Peyer's patch (tissue), 4 donors: Measurements from ENCODE around the gene DHRS7B. TPM values are rescaled to one million over a fixed set of nuclear protein-coding genes. Genes with fewer than 3 reads are reported as not detected.

Experiments used
- DNase-seq, 3 donors: peaks; one replicate each; pipeline ENCODE4 v3.0.0-alpha.2; 2017 to 2019
- H3K27ac ChIP-seq, 4 donors: fragments of 200-600 bp; sonication (generic); one replicate each; pipeline ENCODE4 v1.5.1; 2016 to 2019
- H3K27me3 ChIP-seq, 2 donors: fragments of 200-600 bp; sonication (generic); one replicate each; pipeline ENCODE4 v1.5.1; 2019
- H3K36me3 ChIP-seq, 3 donors: fragments of 200-600 bp; sonication (generic); one replicate each; pipeline ENCODE4 v1.5.1; 2016 to 2019
- H3K4me1 ChIP-seq, 4 donors: fragments of 200-600 bp; sonication (generic); one replicate each; pipeline ENCODE4 v1.5.1; 2016 to 2019
- H3K4me3 ChIP-seq, 4 donors: fragments of 200-600 bp; sonication (generic); 1 replicate in 3 of 4; 2 replicates in 1 of 4; pipeline ENCODE4 v1.5.1; 2016 to 2019; ENCODE audit warnings: mild to moderate bottlenecking in 1 of 4
- H3K9me3 ChIP-seq, 4 donors: fragments of 200-600 bp; sonication (generic); one replicate each; pipeline ENCODE4 v1.5.1; 2016 to 2019; ENCODE audit warnings: mild to moderate bottlenecking in 1 of 4
- POLR2A ChIP-seq, 2 donors: fragments of 450-650 bp; IDR thresholded peaks; one replicate each; pipeline ENCODE4 v1.5.1; 2017; ENCODE audit warnings: antibody characterized with exemption in 2 of 2, mild to moderate bottlenecking in 2 of 2, moderate library complexity in 2 of 2
- total RNA-seq, 4 donors: library from RNA; depleted of rRNA; stranded (reverse); fragments of >200 nt; gene quantifications; one replicate each; pipeline ENCODE4 v1.1.0, GENCODE V29; 2016
- TF ChIP-seq, protein P1 (sequence below), 6 experiments: fragments of 450-650 bp in 4 of 6; fragments of 200-600 bp in 2 of 6; sonication (generic) in 1 of 6; IDR thresholded peaks; one replicate each; pipeline ENCODE4 v1.5.1; 2017 to 2019; ENCODE audit warnings: antibody characterized with exemption in 6 of 6, mild to moderate bottlenecking in 3 of 6, moderate library complexity in 1 of 6

Gene DHRS7B
- total RNA-seq, 4 donors from 2014 or later = 20.6 to 41.2 (median 26.2) TPM

DNA sequence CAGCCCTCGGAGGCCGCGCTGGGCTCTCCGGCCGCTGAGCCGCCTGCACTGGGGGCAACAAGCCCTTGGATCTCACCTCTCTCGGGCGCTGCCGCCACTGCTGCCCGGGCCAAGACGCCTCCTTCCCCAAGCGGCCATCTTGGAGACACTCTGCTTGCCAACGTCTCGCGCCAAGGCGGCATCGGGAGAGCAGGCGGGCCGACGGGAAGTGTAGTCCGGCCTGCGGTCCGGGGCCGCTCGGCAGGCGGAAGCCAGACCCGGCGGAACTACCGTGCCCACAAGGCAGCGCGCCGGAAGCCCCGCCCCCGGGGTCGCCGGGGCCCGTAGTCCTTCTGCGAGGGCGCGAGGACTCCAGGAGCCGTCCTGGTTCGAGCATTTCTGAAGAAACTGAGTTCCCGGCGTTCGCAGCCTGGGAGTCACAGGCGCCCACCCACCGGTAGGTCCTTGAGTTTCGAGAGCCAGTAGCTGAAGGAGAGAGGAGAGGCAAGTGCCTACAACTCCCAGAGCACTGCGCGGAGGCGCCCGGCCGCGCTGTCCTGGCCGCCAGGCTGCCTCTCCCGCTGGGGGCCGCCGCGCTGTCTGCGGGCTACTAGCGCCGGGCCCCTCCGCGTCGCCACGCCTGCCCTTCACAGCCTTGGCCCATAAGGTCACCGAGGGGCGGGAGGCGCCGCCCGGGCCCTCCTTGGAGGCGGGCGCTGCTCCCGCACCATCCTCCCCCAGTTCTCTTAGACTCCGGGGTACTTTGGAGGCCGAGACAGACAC, 87.4 kb downstream of the DHRS7B start, which contains the start of gene TMEM11:
Gene TMEM11, minus strand, starts transcription at position 147 of the 762 bp plus-strand sequence. Its CDS starts 9 bp downstream, at position 138.
- peak; percentile 91 to 97 (median 97) for DNase-seq
- Histone ChIP-seq H3K27me3 (no peaks in the 10 kb centered on the region), H3K4me3 (peak within 1 kb of the TSS; percentile 87 to 100 (median 95)), H3K9me3 (no peaks in the 10 kb centered on the region), H3K27ac (peak within 1 kb of the TSS; percentile 74 to 97 (median 91)), H3K36me3 (peaks cover 0 to 7% (median 0%) of the 10 kb centered on the region in 3 donors), H3K4me1 (peaks cover 4 to 50% (median 18%) of the 10 kb centered on the region in 4 donors)
- peak; percentile 55 to 73 for TF ChIP-seq POLR2A (IDR thresholded peaks at IDR 0.05)
- TF ChIP-seq, protein P1, sequence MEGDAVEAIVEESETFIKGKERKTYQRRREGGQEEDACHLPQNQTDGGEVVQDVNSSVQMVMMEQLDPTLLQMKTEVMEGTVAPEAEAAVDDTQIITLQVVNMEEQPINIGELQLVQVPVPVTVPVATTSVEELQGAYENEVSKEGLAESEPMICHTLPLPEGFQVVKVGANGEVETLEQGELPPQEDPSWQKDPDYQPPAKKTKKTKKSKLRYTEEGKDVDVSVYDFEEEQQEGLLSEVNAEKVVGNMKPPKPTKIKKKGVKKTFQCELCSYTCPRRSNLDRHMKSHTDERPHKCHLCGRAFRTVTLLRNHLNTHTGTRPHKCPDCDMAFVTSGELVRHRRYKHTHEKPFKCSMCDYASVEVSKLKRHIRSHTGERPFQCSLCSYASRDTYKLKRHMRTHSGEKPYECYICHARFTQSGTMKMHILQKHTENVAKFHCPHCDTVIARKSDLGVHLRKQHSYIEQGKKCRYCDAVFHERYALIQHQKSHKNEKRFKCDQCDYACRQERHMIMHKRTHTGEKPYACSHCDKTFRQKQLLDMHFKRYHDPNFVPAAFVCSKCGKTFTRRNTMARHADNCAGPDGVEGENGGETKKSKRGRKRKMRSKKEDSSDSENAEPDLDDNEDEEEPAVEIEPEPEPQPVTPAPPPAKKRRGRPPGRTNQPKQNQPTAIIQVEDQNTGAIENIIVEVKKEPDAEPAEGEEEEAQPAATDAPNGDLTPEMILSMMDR (IDR thresholded peaks at IDR 0.05) = peak in 3 of 6 experiments; percentile 25 to 40 (median 28)

DNA sequence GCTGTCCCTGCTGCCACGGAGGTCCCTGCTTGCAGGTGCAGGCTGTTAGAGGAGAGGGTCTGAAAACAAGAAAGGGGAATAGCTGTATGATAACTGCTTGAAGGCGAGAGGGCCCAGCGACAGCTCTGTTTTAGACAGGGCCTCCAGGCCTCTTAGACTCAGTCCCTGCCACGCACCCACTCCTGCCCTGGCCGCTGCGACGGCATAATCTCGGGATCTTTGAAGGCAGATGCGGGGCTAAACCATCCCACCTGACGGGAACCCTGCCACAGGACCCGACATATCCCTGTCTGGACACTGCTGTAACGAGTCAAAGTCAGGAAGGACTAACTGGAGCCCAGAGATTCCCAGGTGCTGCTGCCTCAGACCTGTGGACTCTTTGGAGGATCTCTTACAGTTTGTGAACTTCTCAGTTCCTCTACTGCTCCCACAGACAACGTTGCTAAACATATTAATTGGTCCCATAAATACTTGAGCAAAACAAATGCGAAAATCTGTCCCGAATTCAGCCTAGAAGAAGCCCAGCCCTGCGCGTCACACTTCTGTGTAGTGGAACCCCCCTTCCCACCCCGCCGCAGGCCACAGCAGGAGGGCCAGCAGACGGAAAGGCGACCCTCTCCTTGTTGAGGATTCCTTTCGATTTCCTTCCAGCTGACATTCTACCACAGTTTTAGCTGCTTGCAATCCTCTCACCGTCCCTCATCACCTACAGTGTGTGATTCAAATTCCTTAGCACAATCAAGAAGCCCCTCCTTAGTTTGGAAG, 88.2 kb downstream of the DHRS7B start:
- Histone ChIP-seq H3K27me3 (no peaks in the 10 kb centered on the region), H3K27ac (peak overlapping the region; percentile 74 to 97 (median 91)), H3K36me3 (peaks cover 0 to 7% (median 0%) of the 10 kb centered on the region in 3 donors), H3K4me3 (peak overlapping the region; percentile 87 to 100 (median 95)), H3K4me1 (peaks cover 4 to 42% (median 18%) of the 10 kb centered on the region in 4 donors), H3K9me3 (no peaks in the 10 kb centered on the region)
- no peak for DNase-seq
- peak in 1 of 2 donors; percentile 18 for TF ChIP-seq POLR2A (IDR thresholded peaks at IDR 0.05)
- TF ChIP-seq, protein P1 (IDR thresholded peaks at IDR 0.05) = no peak

DNA sequence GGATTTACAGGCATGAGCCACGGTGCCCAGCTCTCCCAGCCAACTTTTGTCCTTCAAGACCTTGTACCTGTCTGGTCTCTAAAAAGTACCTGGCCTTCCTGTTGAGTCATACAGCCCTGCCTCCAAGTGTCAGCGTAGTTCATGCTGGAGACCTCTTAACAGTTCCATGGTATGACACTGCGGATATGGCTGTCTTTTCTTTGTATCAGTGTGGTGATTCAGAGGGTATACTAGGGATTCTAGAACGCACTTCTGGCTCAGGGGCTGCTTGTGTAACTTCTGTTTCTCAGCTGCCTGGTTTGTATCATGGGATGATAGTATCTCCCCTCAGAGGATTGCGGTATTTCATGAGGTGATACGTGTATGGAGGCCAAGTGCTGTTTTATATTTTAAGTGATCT, 89.2 kb downstream of the DHRS7B start:
- H3K36me3 ChIP-seq = peaks cover 0 to under 1% (median 0%) of the 10 kb centered on the region in 3 donors
- H3K27me3 ChIP-seq = no peaks in the 10 kb centered on the region
- peaks cover 4 to 33% (median 18%) of the 10 kb centered on the region in 4 donors for H3K4me1 ChIP-seq
- H3K27ac ChIP-seq = no peak overlapping the region
- DNase-seq = no peak
- no peaks in the 10 kb centered on the region for H3K9me3 ChIP-seq
- H3K4me3 ChIP-seq = no peak overlapping the region
- no peak for TF ChIP-seq POLR2A (IDR thresholded peaks at IDR 0.05)

DNA sequence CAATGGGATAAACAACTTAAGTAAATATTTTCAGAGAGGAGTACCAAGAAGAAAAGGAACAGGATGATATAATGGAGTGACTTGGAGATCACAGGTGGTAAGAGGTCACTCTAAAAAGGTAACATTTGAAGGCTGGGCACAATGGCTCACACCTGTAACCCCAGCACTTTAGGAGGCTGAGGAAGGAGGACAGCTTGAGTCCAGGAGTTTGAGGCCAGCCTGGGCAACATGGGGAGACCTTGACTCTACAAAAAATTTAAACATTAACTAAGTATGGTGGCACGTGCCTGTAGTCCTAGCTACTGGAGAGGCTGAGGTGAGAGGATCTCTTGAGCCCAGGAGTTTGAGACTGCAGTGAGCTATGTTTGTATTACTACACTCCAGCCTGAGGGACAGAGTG, 90.6 kb downstream of the DHRS7B start:
- DNase-seq = no peak
- no peak overlapping the region for H3K27ac ChIP-seq
- no peaks in the 10 kb centered on the region for H3K36me3 ChIP-seq
- H3K9me3 ChIP-seq = no peaks in the 10 kb centered on the region
- peaks cover 0 to 19% (median 9%) of the 10 kb centered on the region in 4 donors for H3K4me1 ChIP-seq
- H3K27me3 ChIP-seq = no peaks in the 10 kb centered on the region
- no peak for TF ChIP-seq POLR2A (IDR thresholded peaks at IDR 0.05)
- TF ChIP-seq, protein P1 (IDR thresholded peaks at IDR 0.05) = no peak
- H3K4me3 ChIP-seq = no peak overlapping the region

DNA sequence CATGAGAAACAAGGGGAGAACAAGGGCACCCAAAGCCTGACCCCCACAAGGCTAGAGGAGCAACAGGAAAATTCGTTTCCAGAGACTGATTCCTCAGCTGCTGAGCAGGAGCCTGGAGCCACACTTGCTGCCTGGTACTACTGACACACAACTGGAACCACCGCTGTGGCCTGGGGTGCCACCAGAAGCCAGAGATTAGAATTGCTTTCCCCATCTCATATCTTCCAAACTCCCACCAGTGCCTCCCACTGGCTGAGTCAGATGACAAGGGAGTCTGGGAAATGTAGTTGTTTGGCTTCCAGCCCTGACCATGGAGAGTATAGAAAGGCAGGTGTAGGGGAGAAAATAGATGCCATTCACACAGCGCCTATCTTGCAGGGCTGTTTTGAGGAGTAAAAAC, 91.3 kb downstream of the DHRS7B start:
- no peaks in the 10 kb centered on the region for H3K27me3 ChIP-seq
- TF ChIP-seq POLR2A (IDR thresholded peaks at IDR 0.05) = no peak
- TF ChIP-seq, protein P1 (IDR thresholded peaks at IDR 0.05) = no peak
- H3K4me1 ChIP-seq = peaks cover 0 to 12% (median 6%) of the 10 kb centered on the region in 4 donors
- H3K36me3 ChIP-seq = no peaks in the 10 kb centered on the region
- H3K9me3 ChIP-seq = no peaks in the 10 kb centered on the region
- H3K27ac ChIP-seq = no peak overlapping the region
- no peak for DNase-seq
- H3K4me3 ChIP-seq = no peak overlapping the region
